K562 (cell line): ENCODE data around the gene EHD2. TPM values are rescaled to one million over a fixed set of nuclear protein-coding genes. Genes with fewer than 3 reads are reported as not detected.
A peak's percentile ranks its signal among the peaks of the same experiment; 100 is the strongest.

Experiments used
- BRD4 ChIP-seq: fragments of 200-600 bp; sonication (generic); IDR thresholded peaks from 2 replicates; pipeline ENCODE4 v1.6.1; 2017; ENCODE audit warnings: inconsistent platforms
- BRF1 ChIP-seq: IDR thresholded peaks from 3 replicates; pipeline ENCODE4 v1.6.1; 2011; ENCODE audit warnings: borderline replicate concordance, mild to moderate bottlenecking; ENCODE audit not compliant: insufficient read length; ENCODE audit errors: extremely low read depth
- CXXC5 ChIP-seq: fragments of 250-450 bp; sonication (Bioruptor Pico); IDR thresholded peaks from 2 replicates; pipeline ENCODE4 v1.8.0; 2022; ENCODE audit warnings: inconsistent platforms, mild to moderate bottlenecking, moderate library complexity
- KLF10 ChIP-seq: fragments of 250-450 bp; sonication (Bioruptor Pico); IDR thresholded peaks from 2 replicates; pipeline ENCODE4 v1.6.1; 2021; ENCODE audit warnings: matching md5 sums
- MTA3 ChIP-seq: fragments of 450-650 bp; formaldehyde crosslinking; IDR thresholded peaks from 2 replicates; pipeline ENCODE4 v1.6.1; 2017; ENCODE audit warnings: mild to moderate bottlenecking, borderline replicate concordance
- NBN ChIP-seq: fragments of 450-650 bp; IDR thresholded peaks from 2 replicates; pipeline ENCODE4 v1.6.1; 2016; ENCODE audit warnings: low read depth, mild to moderate bottlenecking
- PHB2 ChIP-seq: fragments of 450-650 bp; IDR thresholded peaks from 2 replicates; pipeline ENCODE4 v1.6.1; 2017; ENCODE audit warnings: low read depth
- POLR3A ChIP-seq: IDR thresholded peaks from 2 replicates; pipeline ENCODE4 v1.6.1; 2011; ENCODE audit warnings: borderline replicate concordance, mild to moderate bottlenecking, moderate library complexity; ENCODE audit not compliant: insufficient read length, insufficient read depth; ENCODE audit errors: extremely low read depth
- SETDB1 ChIP-seq: IDR thresholded peaks from one replicate; pipeline ENCODE4 v1.6.1; 2012; ENCODE audit warnings: low read length, control low read depth, inconsistent platforms
- ZNF224 ChIP-seq: sonication (generic); formaldehyde crosslinking; IDR thresholded peaks from 2 replicates; pipeline ENCODE4 v1.8.0; 2022; ENCODE audit warnings: mild to moderate bottlenecking, missing genetic modification reagents
- ZNF263 ChIP-seq: sonication (generic); formaldehyde crosslinking; IDR thresholded peaks from 2 replicates; pipeline ENCODE4 v1.8.0; 2022; ENCODE audit warnings: mild to moderate bottlenecking, missing genetic modification reagents, borderline replicate concordance
- ZNF3 ChIP-seq: fragments of 250-450 bp; sonication (Bioruptor Pico); IDR thresholded peaks from 2 replicates; pipeline ENCODE4 v1.5.0; 2021; ENCODE audit warnings: mild to moderate bottlenecking, moderate library complexity
- ZNF644 ChIP-seq: fragments of 200-800 bp; sonication (Bioruptor generic); IDR thresholded peaks from 2 replicates; pipeline ENCODE4 v1.6.1; 2016; ENCODE audit warnings: low read depth, missing genetic modification characterization, missing compliant biosample characterization
- ZNF696 ChIP-seq: fragments of 250-450 bp; sonication (Bioruptor Pico); conservative IDR thresholded peaks from 2 replicates; pipeline ENCODE4 v1.4.0; 2020; ENCODE audit warnings: mild to moderate bottlenecking, moderate library complexity
- polyA plus RNA-seq, 8 experiments: library from polyadenylated mRNA; depleted of rRNA in 4 of 8; stranded (reverse) in 5 of 8; unstranded in 3 of 8; fragments of >200 nt; fragmentation: Nextera tagmentation in 2 of 8; fragmentation: Illumina TruSeq in 1 of 8; extraction: Ambion mirVana in 2 of 8; extraction: Trizol in 1 of 8; gene quantifications; 2 replicates each; pipeline versions ENCODE4 v1.2.1 to v1.2.3, GENCODE V29; 2011 to 2014; ENCODE audit warnings: inconsistent platforms in 1 of 8, missing spikeins in 1 of 8
- total RNA-seq, 7 experiments: library from RNA; depleted of rRNA in 6 of 7; stranded (reverse); fragments of >200 nt in 6 of 7; fragmentation: Illumina TruSeq in 2 of 7; extraction: Trizol in 2 of 7; gene quantifications; 2 replicates each; pipeline versions ENCODE4 v1.2.1 to v1.2.3, GENCODE V29; 2011 to 2021; ENCODE audit warnings: low replicate concordance in 1 of 7
- TF ChIP-seq, protein P1 (sequence below): fragments of 150-350 bp; IDR thresholded peaks from 2 replicates; pipeline ENCODE4 v1.6.1; 2014; ENCODE audit warnings: low read depth, mild to moderate bottlenecking, low read length, borderline replicate concordance
- TF ChIP-seq, protein P2 (sequence below): fragments of 250-450 bp; sonication (Bioruptor Pico); IDR thresholded peaks from 2 replicates; pipeline ENCODE4 v1.8.0; 2022; ENCODE audit warnings: inconsistent platforms, mild to moderate bottlenecking, moderate library complexity, borderline replicate concordance
- TF ChIP-seq, protein P3 (sequence below): fragments of 250-450 bp; sonication (Bioruptor Pico); IDR thresholded peaks from 2 replicates; pipeline ENCODE4 v1.4.0; 2020; ENCODE audit warnings: borderline replicate concordance
- TF ChIP-seq, protein P4 (sequence below): sonication (generic); formaldehyde crosslinking; IDR thresholded peaks from 2 replicates; pipeline ENCODE4 v1.8.0; 2022; ENCODE audit warnings: missing genetic modification reagents, mild to moderate bottlenecking, borderline replicate concordance
- TF ChIP-seq, protein P5 (sequence below): conservative IDR thresholded peaks from 2 replicates; pipeline ENCODE4 v1.6.1; 2011; ENCODE audit warnings: low read depth, mild to moderate bottlenecking, low read length; ENCODE audit not compliant: control insufficient read depth

Gene EHD2
- total and polyA plus RNA-seq, 9 of the 15 experiments (the other 6 are each of a cell fraction or from before 2014, with no cell fraction given): 1.7 to 32.2 (median 3.0) TPM

DNA sequence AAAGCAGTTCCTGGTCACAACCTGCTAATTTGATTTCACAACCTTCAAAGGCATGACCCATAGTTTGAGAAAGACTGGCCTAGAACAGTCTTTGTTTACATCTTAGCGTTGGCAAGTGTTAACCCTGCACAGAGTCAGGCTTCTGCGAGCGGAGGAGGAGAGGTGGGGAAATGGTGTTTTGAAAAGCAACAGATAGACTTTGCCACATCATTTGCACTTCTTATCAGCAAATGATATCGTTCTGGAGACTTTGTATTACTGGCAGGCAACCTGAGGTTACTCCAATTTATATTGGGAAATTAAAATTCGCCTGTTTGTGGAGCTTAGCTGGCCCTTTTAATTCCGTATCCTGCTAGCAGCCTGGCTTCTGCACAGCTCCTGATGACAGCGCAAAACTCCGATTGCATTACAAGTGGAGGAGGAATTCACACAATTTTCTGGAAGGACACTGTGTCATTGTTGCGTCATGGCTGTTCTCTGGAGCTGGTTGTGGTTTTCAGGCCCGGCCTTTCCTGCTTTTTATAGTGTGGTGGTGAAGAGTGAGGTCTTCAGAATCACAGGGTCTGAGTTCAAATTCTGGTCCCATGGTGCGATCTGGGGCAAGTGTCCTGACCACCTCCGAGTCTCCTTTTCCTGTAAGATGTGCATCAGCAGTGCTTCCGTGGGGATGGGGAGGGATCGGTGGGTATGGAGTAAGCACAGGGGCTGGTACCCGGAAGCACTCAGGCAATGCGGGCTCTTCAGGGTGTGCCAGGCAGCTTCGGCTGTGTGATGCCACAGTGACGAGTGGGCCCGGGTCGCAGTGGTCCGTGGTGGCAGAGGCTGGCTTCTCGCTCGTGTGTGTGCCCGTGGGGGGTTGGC, 49.1 kb upstream of the EHD2 start (continued):
- TF ChIP-seq, protein P1, sequence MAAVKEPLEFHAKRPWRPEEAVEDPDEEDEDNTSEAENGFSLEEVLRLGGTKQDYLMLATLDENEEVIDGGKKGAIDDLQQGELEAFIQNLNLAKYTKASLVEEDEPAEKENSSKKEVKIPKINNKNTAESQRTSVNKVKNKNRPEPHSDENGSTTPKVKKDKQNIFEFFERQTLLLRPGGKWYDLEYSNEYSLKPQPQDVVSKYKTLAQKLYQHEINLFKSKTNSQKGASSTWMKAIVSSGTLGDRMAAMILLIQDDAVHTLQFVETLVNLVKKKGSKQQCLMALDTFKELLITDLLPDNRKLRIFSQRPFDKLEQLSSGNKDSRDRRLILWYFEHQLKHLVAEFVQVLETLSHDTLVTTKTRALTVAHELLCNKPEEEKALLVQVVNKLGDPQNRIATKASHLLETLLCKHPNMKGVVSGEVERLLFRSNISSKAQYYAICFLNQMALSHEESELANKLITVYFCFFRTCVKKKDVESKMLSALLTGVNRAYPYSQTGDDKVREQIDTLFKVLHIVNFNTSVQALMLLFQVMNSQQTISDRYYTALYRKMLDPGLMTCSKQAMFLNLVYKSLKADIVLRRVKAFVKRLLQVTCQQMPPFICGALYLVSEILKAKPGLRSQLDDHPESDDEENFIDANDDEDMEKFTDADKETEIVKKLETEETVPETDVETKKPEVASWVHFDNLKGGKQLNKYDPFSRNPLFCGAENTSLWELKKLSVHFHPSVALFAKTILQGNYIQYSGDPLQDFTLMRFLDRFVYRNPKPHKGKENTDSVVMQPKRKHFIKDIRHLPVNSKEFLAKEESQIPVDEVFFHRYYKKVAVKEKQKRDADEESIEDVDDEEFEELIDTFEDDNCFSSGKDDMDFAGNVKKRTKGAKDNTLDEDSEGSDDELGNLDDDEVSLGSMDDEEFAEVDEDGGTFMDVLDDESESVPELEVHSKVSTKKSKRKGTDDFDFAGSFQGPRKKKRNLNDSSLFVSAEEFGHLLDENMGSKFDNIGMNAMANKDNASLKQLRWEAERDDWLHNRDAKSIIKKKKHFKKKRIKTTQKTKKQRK: no peak
- TF ChIP-seq ZNF3 (no peak), SETDB1 (no peak), KLF10 (no peak), POLR3A (no peak), ZNF644 (tag) (no peak), ZNF696 (no peak), BRF1 (no peak), ZNF263 (CRISPR knock-in tag) (no peak), NBN (peak; percentile 36; the same call in 1 of the 2 replicates), CXXC5 (no peak), ZNF224 (CRISPR knock-in tag) (no peak), BRD4 (no peak), MTA3 (no peak), PHB2 (no peak)
- TF ChIP-seq, protein P2, sequence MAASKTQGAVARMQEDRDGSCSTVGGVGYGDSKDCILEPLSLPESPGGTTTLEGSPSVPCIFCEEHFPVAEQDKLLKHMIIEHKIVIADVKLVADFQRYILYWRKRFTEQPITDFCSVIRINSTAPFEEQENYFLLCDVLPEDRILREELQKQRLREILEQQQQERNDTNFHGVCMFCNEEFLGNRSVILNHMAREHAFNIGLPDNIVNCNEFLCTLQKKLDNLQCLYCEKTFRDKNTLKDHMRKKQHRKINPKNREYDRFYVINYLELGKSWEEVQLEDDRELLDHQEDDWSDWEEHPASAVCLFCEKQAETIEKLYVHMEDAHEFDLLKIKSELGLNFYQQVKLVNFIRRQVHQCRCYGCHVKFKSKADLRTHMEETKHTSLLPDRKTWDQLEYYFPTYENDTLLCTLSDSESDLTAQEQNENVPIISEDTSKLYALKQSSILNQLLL: no peak
- TF ChIP-seq, protein P3, sequence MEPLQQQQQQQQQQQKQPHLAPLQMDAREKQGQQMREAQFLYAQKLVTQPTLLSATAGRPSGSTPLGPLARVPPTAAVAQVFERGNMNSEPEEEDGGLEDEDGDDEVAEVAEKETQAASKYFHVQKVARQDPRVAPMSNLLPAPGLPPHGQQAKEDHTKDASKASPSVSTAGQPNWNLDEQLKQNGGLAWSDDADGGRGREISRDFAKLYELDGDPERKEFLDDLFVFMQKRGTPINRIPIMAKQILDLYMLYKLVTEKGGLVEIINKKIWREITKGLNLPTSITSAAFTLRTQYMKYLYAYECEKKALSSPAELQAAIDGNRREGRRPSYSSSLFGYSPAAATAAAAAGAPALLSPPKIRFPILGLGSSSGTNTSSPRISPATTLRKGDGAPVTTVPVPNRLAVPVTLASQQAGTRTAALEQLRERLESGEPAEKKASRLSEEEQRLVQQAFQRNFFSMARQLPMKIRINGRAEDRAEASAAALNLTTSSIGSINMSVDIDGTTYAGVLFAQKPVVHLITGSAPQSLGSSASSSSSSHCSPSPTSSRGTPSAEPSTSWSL (CRISPR knock-in tag): no peak
- TF ChIP-seq, protein P4, sequence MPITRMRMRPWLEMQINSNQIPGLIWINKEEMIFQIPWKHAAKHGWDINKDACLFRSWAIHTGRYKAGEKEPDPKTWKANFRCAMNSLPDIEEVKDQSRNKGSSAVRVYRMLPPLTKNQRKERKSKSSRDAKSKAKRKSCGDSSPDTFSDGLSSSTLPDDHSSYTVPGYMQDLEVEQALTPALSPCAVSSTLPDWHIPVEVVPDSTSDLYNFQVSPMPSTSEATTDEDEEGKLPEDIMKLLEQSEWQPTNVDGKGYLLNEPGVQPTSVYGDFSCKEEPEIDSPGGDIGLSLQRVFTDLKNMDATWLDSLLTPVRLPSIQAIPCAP: no peak
- TF ChIP-seq, protein P5, sequence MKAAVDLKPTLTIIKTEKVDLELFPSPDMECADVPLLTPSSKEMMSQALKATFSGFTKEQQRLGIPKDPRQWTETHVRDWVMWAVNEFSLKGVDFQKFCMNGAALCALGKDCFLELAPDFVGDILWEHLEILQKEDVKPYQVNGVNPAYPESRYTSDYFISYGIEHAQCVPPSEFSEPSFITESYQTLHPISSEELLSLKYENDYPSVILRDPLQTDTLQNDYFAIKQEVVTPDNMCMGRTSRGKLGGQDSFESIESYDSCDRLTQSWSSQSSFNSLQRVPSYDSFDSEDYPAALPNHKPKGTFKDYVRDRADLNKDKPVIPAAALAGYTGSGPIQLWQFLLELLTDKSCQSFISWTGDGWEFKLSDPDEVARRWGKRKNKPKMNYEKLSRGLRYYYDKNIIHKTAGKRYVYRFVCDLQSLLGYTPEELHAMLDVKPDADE: no peak
